IMR-90 (cell line): ENCODE data around the gene SLC16A7. TPM values are rescaled to one million over a fixed set of nuclear protein-coding genes. Genes with fewer than 3 reads are reported as not detected.

ENCODE experiments used
- ATAC-seq: fragments of 200-7000 bp; cut with Tn5 transposase; 2 replicates; pipeline ENCODE4 v1.9.1; 2020; ENCODE audit warnings: low read depth, mild to moderate bottlenecking, moderate library complexity
- Bru-seq: library from RNA; stranded (reverse); fragments of 400-500 nt; gene quantifications from one replicate; lab custom pipeline; 2021; lab: Mats Ljungman, UMichigan
- BruChase-seq, 2 experiments: library from RNA; stranded (reverse); fragments of 400-500 nt; gene quantifications; one replicate each; lab custom pipeline; 2021; lab: Mats Ljungman, UMichigan
- BruUV-seq: library from RNA; stranded (reverse); fragments of 400-500 nt; replicated peaks from 2 replicates; lab custom pipeline; 2021; lab: Mats Ljungman, UMichigan
- CTCF ChIA-PET: fragments of 300-600 bp; formaldehyde crosslinking; extraction: SDS; loops from one replicate; lab custom pipeline; 2021; ENCODE audit warnings: antibody characterized with exemption; lab: Yijun Ruan, JAX
- POLR2A ChIA-PET: fragments of 300-600 bp; sonication (Branson Sonifier 250); formaldehyde crosslinking; loops from one replicate; lab custom pipeline; 2022; ENCODE audit warnings: antibody characterized with exemption; ENCODE audit not compliant: unreplicated experiment; lab: Charles Lee
- DNase-seq: peaks from one replicate; pipeline ENCODE4 v3.0.0; 2013
- H2AFZ ChIP-seq: replicated peaks from 2 replicates; pipeline ENCODE3; 2013; ENCODE audit warnings: low read length, mild to moderate bottlenecking; ENCODE audit not compliant: poor library complexity
- H2AK5ac ChIP-seq: 2 replicates; pipeline ENCODE4 v1.6.1; 2013; ENCODE audit warnings: low read depth, low read length, inconsistent platforms
- H2AK9ac ChIP-seq: replicated peaks from 2 replicates; pipeline ENCODE3; 2013; ENCODE audit warnings: mild to moderate bottlenecking, low read depth, low read length, moderate library complexity; ENCODE audit not compliant: poor library complexity
- H2BK120ac ChIP-seq: 2 replicates; pipeline ENCODE4 v1.6.1; 2013; ENCODE audit warnings: low read depth, low read length, inconsistent platforms
- H2BK15ac ChIP-seq: 3 replicates; pipeline ENCODE4 v1.6.1; 2013; ENCODE audit warnings: low read depth, low read length, inconsistent platforms
- H2BK20ac ChIP-seq: 2 replicates; pipeline ENCODE4 v1.6.1; 2013; ENCODE audit warnings: low read depth, mild to moderate bottlenecking, inconsistent platforms, low read length, moderate library complexity
- H2BK5ac ChIP-seq: 2 replicates; pipeline ENCODE4 v1.6.1; 2013; ENCODE audit warnings: mild to moderate bottlenecking, low read depth, low read length, inconsistent platforms; ENCODE audit not compliant: poor library complexity, severe bottlenecking
- H3K14ac ChIP-seq: replicated peaks from 2 replicates; pipeline ENCODE4 v1.6.1; 2013; ENCODE audit warnings: low read depth, low read length, inconsistent platforms
- H3K18ac ChIP-seq: 2 replicates; pipeline ENCODE4 v1.6.1; 2013; ENCODE audit warnings: low read depth, low read length, control low read depth
- H3K23ac ChIP-seq: 2 replicates; pipeline ENCODE4 v1.6.1; 2013; ENCODE audit warnings: low read depth, low read length, inconsistent platforms
- H3K27ac ChIP-seq: 2 replicates; pipeline ENCODE4 v1.5.1; 2013; ENCODE audit warnings: mild to moderate bottlenecking, control low read depth, low read length; ENCODE audit not compliant: insufficient read depth
- H3K27me3 ChIP-seq: 2 replicates; pipeline ENCODE4 v1.6.1; 2013; ENCODE audit warnings: low read length; ENCODE audit not compliant: control insufficient read depth, insufficient read depth
- H3K36me3 ChIP-seq: 2 replicates; pipeline ENCODE4 v1.6.1; 2013; ENCODE audit warnings: low read length, mixed read lengths; ENCODE audit not compliant: control insufficient read depth, insufficient read depth
- H3K4ac ChIP-seq: 2 replicates; pipeline ENCODE4 v1.6.1; 2013; ENCODE audit warnings: low read depth, low read length, inconsistent platforms
- H3K4me1 ChIP-seq: 2 replicates; pipeline ENCODE4 v1.6.1; 2013; ENCODE audit warnings: low read length, mixed read lengths; ENCODE audit not compliant: control insufficient read depth, insufficient read depth
- H3K4me2 ChIP-seq: 2 replicates; pipeline ENCODE4 v1.6.1; 2013; ENCODE audit warnings: low read depth, mild to moderate bottlenecking, control low read depth, low read length, moderate library complexity
- H3K4me3 ChIP-seq: 2 replicates; pipeline ENCODE4 v1.5.1; 2013; ENCODE audit warnings: low read depth, mild to moderate bottlenecking, control low read depth, low read length, moderate library complexity; ENCODE audit not compliant: insufficient read depth
- H3K56ac ChIP-seq: 2 replicates; pipeline ENCODE4 v1.6.1; 2013; ENCODE audit warnings: low read length, inconsistent platforms; ENCODE audit not compliant: insufficient read depth; ENCODE audit errors: extremely low read depth
- H3K79me1 ChIP-seq, 2 experiments: 2 replicates each; pipeline ENCODE4 v1.6.1; 2013; ENCODE audit warnings: low read length in 2 of 2, inconsistent platforms in 1 of 2, low read depth in 1 of 2
- H3K9ac ChIP-seq: 2 replicates; pipeline ENCODE4 v1.6.1; 2013; ENCODE audit warnings: low read depth, low read length, control low read depth
- H3K9me1 ChIP-seq: 2 replicates; pipeline ENCODE4 v1.6.1; 2013; ENCODE audit warnings: low read length, inconsistent platforms; ENCODE audit not compliant: insufficient read depth
- H3K9me3 ChIP-seq: 2 replicates; pipeline ENCODE4 v1.6.1; 2013; ENCODE audit warnings: low read length; ENCODE audit not compliant: control insufficient read depth, insufficient read depth
- H4K20me1 ChIP-seq: 2 replicates; pipeline ENCODE4 v1.6.1; 2013; ENCODE audit warnings: low read length, inconsistent platforms; ENCODE audit not compliant: insufficient read depth
- H4K5ac ChIP-seq: 2 replicates; pipeline ENCODE4 v1.6.1; 2013; ENCODE audit warnings: mild to moderate bottlenecking, low read depth, low read length, control low read depth
- H4K8ac ChIP-seq, 2 experiments: 2 replicates each; pipeline ENCODE4 v1.6.1; 2013; ENCODE audit warnings: low read depth in 2 of 2, low read length in 2 of 2, control low read depth in 1 of 2, inconsistent platforms in 1 of 2
- H4K91ac ChIP-seq: 2 replicates; pipeline ENCODE4 v1.6.1; 2013; ENCODE audit warnings: low read depth, low read length, inconsistent platforms; ENCODE audit not compliant: insufficient read depth
- CEBPB ChIP-seq: IDR thresholded peaks from 2 replicates; pipeline ENCODE4 v1.6.1; 2012; ENCODE audit warnings: low read depth, low read length, improper control_type of control experiment
- MAZ ChIP-seq: IDR thresholded peaks from 2 replicates; pipeline ENCODE4 v1.6.1; 2012; ENCODE audit warnings: low read depth, mild to moderate bottlenecking, low read length, improper control_type of control experiment, moderate library complexity, borderline replicate concordance
- MXI1 ChIP-seq: IDR thresholded peaks from 2 replicates; pipeline ENCODE4 v1.6.1; 2012; ENCODE audit warnings: low read depth, mild to moderate bottlenecking, low read length, moderate library complexity, borderline replicate concordance
- POLR2A ChIP-seq: IDR thresholded peaks from 2 replicates; pipeline ENCODE4 v1.6.1; 2012; ENCODE audit warnings: mild to moderate bottlenecking, low read depth, low read length
- WGBS, 2 experiments: methylation state at CpG; one replicate each; pipeline versions ENCODE4 v1.1.5 to v1.1.7; 2013; ENCODE audit warnings: missing lambda C conversion rate in 2 of 2; ENCODE audit not compliant: insufficient read length in 1 of 2; ENCODE audit errors: extremely low coverage in 2 of 2; 5-methylcytosine and 5-hydroxymethylcytosine counted together
- dilution Hi-C: fragments of 300-500 bp; cut with HindIII; formaldehyde crosslinking; loops from one replicate; pipeline ENCODE4 v1.14.3; 2018; ENCODE audit warnings: low sequenced_read_pairs; ENCODE audit not compliant: unreplicated experiment
- in situ Hi-C: fragments of 300-500 bp; cut with MboI; formaldehyde crosslinking; loops from 3 replicates; pipeline ENCODE4 v1.14.3; 2019; ENCODE audit warnings: low sequenced_read_pairs, inconsistent platforms, mixed read lengths
- intact Hi-C: fragments of 100-400 bp; cut with micrococcal nuclease; formaldehyde crosslinking; loops from 2 replicates; pipeline ENCODE4 v1.10.0; 2022
- long read RNA-seq: library from polyadenylated mRNA; unstranded; transcript quantifications from one replicate; pipeline ENCODE4 v2.0.0, GENCODE V29; 2021; ENCODE audit not compliant: unreplicated experiment
- polyA plus RNA-seq, 3 experiments: library from polyadenylated mRNA; depleted of rRNA; stranded (reverse); fragments of >200 nt; gene quantifications; 2 replicates each; pipeline ENCODE4 v1.2.3, GENCODE V29; 2012; ENCODE audit warnings: low replicate concordance in 1 of 3
- total RNA-seq: library from RNA; depleted of rRNA; stranded (reverse); fragments of >200 nt; gene quantifications from 2 replicates; pipeline ENCODE4 v1.2.3, GENCODE V29; 2012; rRNA removed

Gene SLC16A7, protein sequence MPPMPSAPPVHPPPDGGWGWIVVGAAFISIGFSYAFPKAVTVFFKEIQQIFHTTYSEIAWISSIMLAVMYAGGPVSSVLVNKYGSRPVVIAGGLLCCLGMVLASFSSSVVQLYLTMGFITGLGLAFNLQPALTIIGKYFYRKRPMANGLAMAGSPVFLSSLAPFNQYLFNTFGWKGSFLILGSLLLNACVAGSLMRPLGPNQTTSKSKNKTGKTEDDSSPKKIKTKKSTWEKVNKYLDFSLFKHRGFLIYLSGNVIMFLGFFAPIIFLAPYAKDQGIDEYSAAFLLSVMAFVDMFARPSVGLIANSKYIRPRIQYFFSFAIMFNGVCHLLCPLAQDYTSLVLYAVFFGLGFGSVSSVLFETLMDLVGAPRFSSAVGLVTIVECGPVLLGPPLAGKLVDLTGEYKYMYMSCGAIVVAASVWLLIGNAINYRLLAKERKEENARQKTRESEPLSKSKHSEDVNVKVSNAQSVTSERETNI
- total RNA-seq (21.5 and 30.0 TPM in 2 replicates), polyA plus RNA-seq (2012; rRNA removed) (1.9 and 2.6 TPM in 2 replicates), Bru-seq, nascent RNA (percentile 64 among the genes with signal in this experiment), BruChase-seq, experiment 1, labeled RNA remaining after a 6-hour chase (percentile 54 among the genes with signal in this experiment), BruChase-seq, experiment 2, labeled RNA remaining after a 2-hour chase (percentile 57 among the genes with signal in this experiment)
- polyA plus RNA-seq (2012; cell fraction: cytosol; rRNA removed): 0.84 and 0.98 TPM in 2 replicates
- polyA plus RNA-seq (2012; cell fraction: nucleus; rRNA removed; ENCODE audit: low replicate concordance): 0.87 and 3.5 TPM in 2 replicates
- long read RNA-seq, transcript SLC16A7-203 (6 exons, 1,969 nt): major isoform, 5 of 9 reads
- long read RNA-seq, partial matches to known transcripts: 0 of 9 reads
- long read RNA-seq, other reads (novel, unspliced or antisense): 4 of 9 reads

DNA sequence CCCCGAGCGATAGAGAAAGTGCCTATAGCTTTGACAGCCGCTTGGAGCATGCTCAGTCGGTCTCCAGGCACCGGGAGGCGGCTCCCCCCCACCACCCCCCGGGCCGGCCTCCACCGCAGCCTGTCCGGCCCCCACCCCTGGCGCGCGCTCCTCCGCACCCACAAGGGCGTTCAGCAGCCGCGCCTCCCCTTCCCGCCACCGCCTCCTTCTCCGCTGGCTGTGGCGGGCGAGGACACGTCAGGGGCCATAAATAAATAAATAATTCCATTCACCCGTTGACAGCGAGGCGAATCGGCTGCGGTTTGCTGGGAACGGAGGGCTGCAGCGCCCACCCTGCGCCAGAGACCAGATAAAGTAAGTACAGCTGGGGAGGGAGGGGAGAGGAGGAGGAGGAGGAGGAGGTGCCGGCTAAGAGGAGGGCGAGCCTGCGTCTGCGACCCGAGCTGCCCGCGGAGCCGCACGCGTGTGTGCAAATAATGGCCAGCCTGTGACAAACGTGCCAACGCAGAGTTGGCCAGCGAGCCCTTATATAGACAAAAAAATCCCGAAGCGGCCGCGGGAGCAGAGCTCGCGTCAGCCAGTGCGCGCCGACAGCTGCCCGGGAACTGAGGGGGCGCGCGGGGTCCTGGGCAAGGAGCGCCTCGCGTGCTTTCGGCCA lies at the start of gene SLC16A7:
TSS of gene SLC16A7 (plus strand) at position 147 of the 658 bp plus-strand sequence. CDS start 108,773 bp downstream, outside the sequence.
- Histone ChIP-seq H3K9me1 (no peaks in the 10 kb centered on the region; the same call in 1 of the 2 replicates), H3K4ac (peak within 1 kb of the TSS; percentile 66), H4K5ac (peak within 1 kb of the TSS; percentile 88), H2BK20ac (peak within 1 kb of the TSS; percentile 34), H4K8ac (peak within 1 kb of the TSS; percentile 7 to 48), H3K23ac (peak within 1 kb of the TSS; percentile 75), H3K4me2 (peak within 1 kb of the TSS; percentile 98), H2BK120ac (peak within 1 kb of the TSS; percentile 76), H2BK5ac (peak within 1 kb of the TSS; percentile 89), H3K14ac (peak within 1 kb of the TSS; percentile 59), H4K20me1 (no peaks in the 10 kb centered on the region), H3K18ac (peak within 1 kb of the TSS; percentile 94), H3K9me3 (no peaks in the 10 kb centered on the region), H3K4me1 (no peaks in the 10 kb centered on the region), H3K9ac (peak within 1 kb of the TSS; percentile 88), H3K4me3 (peak within 1 kb of the TSS; percentile 87), H3K27ac (peak within 1 kb of the TSS; percentile 97), H2BK15ac (peak within 1 kb of the TSS; percentile 46; the same call in 1 of the 3 replicates), H4K91ac (peak within 1 kb of the TSS; percentile 75), H2AK5ac (peak within 1 kb of the TSS; percentile 6; the same call in 1 of the 2 replicates), H3K27me3 (no peaks in the 10 kb centered on the region), H3K56ac (peak within 1 kb of the TSS; percentile 81), H2AFZ (peak within 1 kb of the TSS; percentile 93), H2AK9ac (peak within 1 kb of the TSS; percentile 87), H3K79me1 (peaks cover 0 to 5% of the 10 kb centered on the region in 2 experiments; a peak in 1 of 4 replicates), H3K36me3 (no peaks in the 10 kb centered on the region; the same call in 1 of the 2 replicates)
- ATAC-seq (peak; percentile 82), DNase-seq (peak; percentile 86)
- no peak for TF ChIP-seq CEBPB
- TF ChIP-seq POLR2A: peak; percentile 52
- TF ChIP-seq MXI1: 0 out of 2 replicates have a peak, but pooled peaks have one; percentile 55
- peak; percentile 93 for TF ChIP-seq MAZ
- ChIA-PET CTCF (interaction anchor here (1.1 kb wide), 1 partner anchor 26 kb away, joined by 3 read pairs; no protein-coding TSS in a partner anchor), POLR2A (interaction anchor here (1.5 kb wide), 1 partner anchor 207 kb away, joined by 3 read pairs; no protein-coding TSS in a partner anchor)
- dilution Hi-C loops: no loop called here
- in situ Hi-C loops: no loop called here
- 0% methylated on average over 21 of the region's 61 CpGs; no CpG with 5 or more reads in 1 of the 2 experiments for WGBS, 2 experiments
- intact Hi-C loops: loop anchor here (2.0 to 5.0 kb wide), 7 partner anchors 103 to 1613 kb away; no protein-coding TSS in a partner anchor
- BruUV-seq: no TSS peak
